T-helper 2 cell treated with Interferon-gamma antibody and Interleukin-4, amounts not matched to agents 5 μg/mL and 100 μg/mL, for 36 hours (primary cell): ENCODE measurements around the gene IGSF1.

ENCODE experiments used
- DNase-seq: peaks from one replicate; pipeline ENCODE4 v3.0.0; 2021; ENCODE audit warnings: low spot score
- H3K27ac Mint-ChIP-seq: one replicate; pipeline ENCODE4 v1.8.0; 2021; ENCODE audit warnings: mild to moderate bottlenecking, mixed read lengths
- H3K27me3 Mint-ChIP-seq: one replicate; pipeline ENCODE4 v1.8.0; 2021; ENCODE audit warnings: low read depth, mixed read lengths
- H3K36me3 Mint-ChIP-seq: one replicate; pipeline ENCODE4 v1.8.0; 2021; ENCODE audit warnings: low read depth, mixed read lengths
- H3K4me1 Mint-ChIP-seq: one replicate; pipeline ENCODE4 v1.8.0; 2021; ENCODE audit warnings: low read depth, mixed read lengths
- H3K4me3 Mint-ChIP-seq: one replicate; pipeline ENCODE4 v1.8.0; 2022; ENCODE audit warnings: mild to moderate bottlenecking, moderate library complexity, mixed read lengths
- H3K9me3 Mint-ChIP-seq: one replicate; pipeline ENCODE4 v1.8.0; 2021; ENCODE audit warnings: mixed read lengths

The IGSF1 gene

DNA sequence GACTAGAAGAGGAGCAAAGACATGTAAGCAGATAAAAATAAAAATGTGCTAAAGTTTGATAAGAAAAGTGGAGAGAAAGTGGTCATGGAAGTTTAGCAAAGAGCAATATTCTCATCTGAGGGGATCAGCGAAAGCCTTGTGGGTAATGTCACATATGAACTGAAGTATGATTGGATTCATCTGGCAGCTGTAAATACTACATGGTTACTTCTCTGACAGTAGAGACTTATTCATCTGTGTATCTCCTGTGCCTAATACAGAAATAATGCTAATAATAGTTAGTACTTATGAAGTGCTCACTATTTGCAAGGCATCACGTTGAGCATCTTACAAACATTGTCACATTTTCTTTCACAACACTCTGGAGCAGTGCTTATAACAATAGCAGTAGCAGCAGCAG is 8.9 kb upstream of the IGSF1 start:
- no peaks in the 10 kb centered on the region for H3K4me1 Mint-ChIP-seq
- H3K4me3 Mint-ChIP-seq, result no peak overlapping the region
- no peak for DNase-seq
- peaks cover 4% of the 10 kb centered on the region for H3K27me3 Mint-ChIP-seq
- H3K9me3 Mint-ChIP-seq, result no peaks in the 10 kb centered on the region
- H3K27ac Mint-ChIP-seq, result no peak overlapping the region
- no peaks in the 10 kb centered on the region for H3K36me3 Mint-ChIP-seq

DNA sequence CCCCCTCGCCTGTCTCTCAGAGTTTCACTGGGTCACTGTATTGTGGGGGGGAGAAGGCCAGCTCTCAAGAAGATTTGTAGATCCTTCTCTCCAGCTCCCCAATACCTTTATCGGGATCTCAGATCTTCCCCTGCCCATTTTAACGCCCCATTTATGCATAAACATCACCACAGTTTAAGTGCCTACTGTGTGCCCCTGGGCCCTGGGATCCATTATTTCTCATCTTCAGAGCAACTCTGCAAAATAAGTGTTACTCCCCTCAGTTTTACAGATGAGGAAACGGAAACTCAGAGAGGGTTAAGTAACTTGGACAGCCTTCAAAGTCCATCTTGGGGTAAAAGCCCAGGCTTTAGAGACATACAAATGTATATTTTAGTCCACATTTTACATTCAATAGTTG is 421 bp upstream of the IGSF1 start:
- Mint-ChIP-seq H3K4me3 (no peak overlapping the region), H3K27me3 (peaks cover 16% of the 10 kb centered on the region), H3K36me3 (no peaks in the 10 kb centered on the region), H3K4me1 (no peaks in the 10 kb centered on the region), H3K27ac (no peak overlapping the region), H3K9me3 (no peaks in the 10 kb centered on the region)
- DNase-seq, result no peak

DNA sequence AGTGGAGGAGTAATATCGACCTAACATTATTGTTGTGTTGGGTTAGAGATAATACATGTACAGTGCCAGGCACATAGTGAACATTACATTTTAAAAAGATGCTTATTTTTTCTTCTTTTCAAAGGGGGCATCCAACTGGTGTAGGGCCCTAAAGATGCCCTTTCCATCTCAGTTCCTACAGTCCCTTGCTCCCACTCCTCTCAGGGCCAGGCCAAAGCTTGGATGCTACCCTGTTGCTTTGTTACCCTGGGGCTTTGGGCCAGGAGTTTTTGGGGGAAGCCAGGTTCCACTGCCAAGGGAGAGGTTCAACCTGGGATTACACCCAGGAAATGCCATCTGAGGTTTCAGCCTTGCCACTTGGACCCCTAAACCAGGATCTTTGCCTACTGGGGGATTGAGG is 918 bp downstream of the IGSF1 start:
- Mint-ChIP-seq H3K27ac (no peak overlapping the region), H3K4me1 (no peaks in the 10 kb centered on the region), H3K9me3 (no peaks in the 10 kb centered on the region), H3K27me3 (peaks cover 13% of the 10 kb centered on the region), H3K4me3 (no peak overlapping the region), H3K36me3 (no peaks in the 10 kb centered on the region)
- no peak for DNase-seq

DNA sequence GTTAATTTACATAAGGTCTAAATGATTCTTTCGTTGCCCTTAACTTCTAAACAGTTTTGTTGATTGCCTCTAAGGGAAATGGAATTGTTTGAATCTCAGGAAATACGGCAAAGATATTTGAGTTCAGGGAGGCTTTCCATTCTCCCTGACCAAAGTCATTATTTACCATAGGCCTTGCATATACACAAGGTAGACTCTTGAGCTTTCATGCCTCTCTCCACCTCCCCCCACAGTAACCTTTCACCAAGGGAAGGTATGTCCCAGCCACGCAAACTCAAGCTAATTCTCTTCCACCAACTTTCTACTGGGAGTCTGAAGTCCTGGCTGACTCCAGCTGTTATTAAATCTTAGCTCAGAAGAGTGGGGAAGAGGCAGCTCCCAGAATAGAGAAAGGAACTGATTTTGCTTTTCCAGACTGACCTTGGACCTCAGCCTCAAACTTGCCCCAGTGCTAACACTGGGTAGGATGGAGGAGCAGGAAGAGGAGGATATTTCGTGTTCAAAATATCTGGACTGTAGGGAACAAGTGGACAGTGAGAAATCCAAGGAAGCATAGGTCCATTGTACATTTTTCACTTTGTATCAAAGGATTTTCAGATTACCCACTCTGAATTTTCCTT is 1.4 kb downstream of the IGSF1 start:
- H3K9me3 Mint-ChIP-seq, result no peaks in the 10 kb centered on the region
- no peaks in the 10 kb centered on the region for H3K4me1 Mint-ChIP-seq
- no peak overlapping the region for H3K27ac Mint-ChIP-seq
- no peak for DNase-seq
- H3K4me3 Mint-ChIP-seq, result no peak overlapping the region
- H3K36me3 Mint-ChIP-seq, result no peaks in the 10 kb centered on the region
- peaks cover 13% of the 10 kb centered on the region for H3K27me3 Mint-ChIP-seq

DNA sequence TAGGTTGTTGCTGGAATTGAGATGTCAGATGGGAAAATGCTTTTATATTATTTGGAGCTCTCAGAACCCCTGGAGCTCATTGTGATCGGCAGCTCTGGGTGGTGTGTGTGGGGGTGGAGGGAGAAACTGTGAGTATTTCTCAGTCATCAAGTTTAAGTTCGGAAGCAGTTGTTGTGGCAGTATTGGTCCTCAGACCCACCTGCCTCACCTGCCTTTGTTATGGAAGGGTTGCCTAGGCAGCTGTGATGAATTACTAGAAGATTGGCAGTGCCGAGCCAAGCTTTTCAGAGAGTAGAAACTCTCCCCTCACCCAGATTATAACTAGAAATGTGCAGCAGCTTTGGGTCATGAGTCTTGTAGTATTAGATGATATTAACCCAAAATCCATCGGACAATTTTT is 9.5 kb downstream of the IGSF1 start:
- no peaks in the 10 kb centered on the region for H3K27me3 Mint-ChIP-seq

DNA sequence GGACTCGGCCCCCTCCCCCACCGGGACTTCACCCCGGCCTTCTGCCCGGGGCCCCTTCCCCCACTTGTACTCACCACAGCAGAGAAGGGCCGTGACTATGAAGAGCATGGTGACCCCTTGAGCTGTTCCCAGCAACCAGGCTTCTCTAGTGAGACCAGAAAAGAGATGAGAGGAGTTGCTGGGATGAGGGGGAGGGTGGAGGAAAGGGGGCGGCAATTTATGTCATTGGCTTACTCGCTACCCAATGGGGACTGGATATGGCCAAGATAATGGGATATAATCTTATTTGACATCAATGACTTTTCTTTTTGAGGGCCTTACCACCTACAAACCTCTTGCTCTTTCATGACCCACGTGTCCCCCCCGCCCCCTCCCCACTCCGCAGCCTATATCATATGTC is 9.9 kb downstream of the IGSF1 start:
- no peak overlapping the region for H3K4me3 Mint-ChIP-seq
- no peaks in the 10 kb centered on the region for H3K9me3 Mint-ChIP-seq
- no peaks in the 10 kb centered on the region for H3K36me3 Mint-ChIP-seq
- no peak for DNase-seq
- H3K27me3 Mint-ChIP-seq, result no peaks in the 10 kb centered on the region
- H3K27ac Mint-ChIP-seq, result no peak overlapping the region
- no peaks in the 10 kb centered on the region for H3K4me1 Mint-ChIP-seq

More for the DNA sequence above, 9.5 kb downstream of the IGSF1 start:
- DNase-seq, result no peak
- Mint-ChIP-seq H3K27ac (no peak overlapping the region), H3K9me3 (no peaks in the 10 kb centered on the region), H3K4me3 (no peak overlapping the region), H3K36me3 (no peaks in the 10 kb centered on the region), H3K4me1 (no peaks in the 10 kb centered on the region)

DNA sequence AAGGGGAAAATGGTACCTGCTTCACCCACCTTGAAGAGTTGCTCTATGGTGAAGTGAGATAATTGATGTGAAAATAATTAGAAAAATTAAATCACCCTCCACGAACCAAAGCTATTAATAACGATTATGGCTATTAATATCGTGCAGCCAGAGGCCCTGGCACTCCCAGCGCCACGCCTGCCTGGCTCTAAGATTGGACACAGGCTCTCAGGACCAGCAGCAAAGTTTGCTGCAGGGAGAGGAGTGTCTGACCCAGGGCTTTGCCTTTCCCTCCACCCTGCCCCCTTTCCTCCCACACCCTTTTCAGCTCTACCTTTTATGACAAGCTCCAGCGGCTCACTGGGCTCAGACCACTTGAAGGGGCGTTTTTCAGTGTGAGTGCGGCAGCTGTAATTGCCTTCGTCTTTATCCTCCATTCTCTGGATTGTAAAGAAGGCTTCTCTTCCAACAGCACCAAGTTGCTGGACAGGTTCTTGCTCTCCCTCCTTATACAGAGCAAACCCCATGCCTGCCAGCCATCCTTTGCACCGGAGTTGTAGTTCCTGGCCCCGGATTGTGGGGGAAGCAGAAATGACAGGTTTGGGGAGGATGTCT is 11.5 kb downstream of the IGSF1 start:
- DNase-seq, result no peak
- Mint-ChIP-seq H3K36me3 (no peaks in the 10 kb centered on the region), H3K4me1 (no peaks in the 10 kb centered on the region), H3K27me3 (no peaks in the 10 kb centered on the region), H3K9me3 (no peaks in the 10 kb centered on the region), H3K27ac (no peak overlapping the region), H3K4me3 (no peak overlapping the region)

DNA sequence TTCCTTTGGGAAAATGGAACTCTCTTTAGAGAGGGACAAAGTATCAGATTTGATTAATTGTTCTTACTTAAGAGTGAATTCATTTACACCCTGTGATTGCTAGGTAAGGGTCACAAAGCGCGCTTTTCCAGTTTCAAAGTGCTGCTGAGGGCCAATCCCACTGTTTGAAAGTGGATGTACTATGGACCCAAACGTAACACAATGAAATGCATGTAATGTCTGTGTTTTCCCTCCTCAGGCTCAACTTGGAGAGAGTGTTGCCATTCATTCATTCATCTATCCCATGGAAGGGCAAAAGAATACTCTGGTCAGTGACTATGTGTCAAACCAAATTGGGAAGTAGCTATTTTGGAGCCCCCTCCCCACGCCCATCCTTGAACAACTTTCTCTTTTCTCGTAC is 16.1 kb downstream of the IGSF1 start:
- no peaks in the 10 kb centered on the region for H3K36me3 Mint-ChIP-seq
- no peak for DNase-seq
- no peak overlapping the region for H3K27ac Mint-ChIP-seq
- no peaks in the 10 kb centered on the region for H3K27me3 Mint-ChIP-seq
- no peaks in the 10 kb centered on the region for H3K4me1 Mint-ChIP-seq
- no peak overlapping the region for H3K4me3 Mint-ChIP-seq
- H3K9me3 Mint-ChIP-seq, result no peaks in the 10 kb centered on the region

DNA sequence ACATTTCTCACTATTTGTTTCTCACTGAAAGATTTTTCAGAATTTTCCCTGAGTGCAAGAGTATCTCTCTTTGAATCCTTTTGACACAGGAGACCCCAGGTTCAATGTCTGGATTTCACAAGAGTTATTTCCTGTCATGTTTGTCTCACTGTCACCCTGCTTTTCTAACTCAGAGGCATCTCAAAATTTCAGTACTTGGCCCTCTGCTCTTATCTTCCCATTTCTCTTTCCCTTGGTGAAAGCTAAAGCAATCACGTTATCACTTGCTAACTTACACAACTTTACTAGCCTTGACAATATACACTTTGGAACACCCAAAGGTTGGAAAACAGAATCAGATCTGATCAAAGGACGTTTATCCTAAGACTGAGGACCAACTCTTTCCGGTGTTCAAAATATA is 17.3 kb downstream of the IGSF1 start:
- Mint-ChIP-seq H3K4me3 (no peak overlapping the region), H3K27ac (no peak overlapping the region), H3K27me3 (no peaks in the 10 kb centered on the region), H3K9me3 (no peaks in the 10 kb centered on the region), H3K36me3 (no peaks in the 10 kb centered on the region), H3K4me1 (no peaks in the 10 kb centered on the region)
- DNase-seq, result no peak

DNA sequence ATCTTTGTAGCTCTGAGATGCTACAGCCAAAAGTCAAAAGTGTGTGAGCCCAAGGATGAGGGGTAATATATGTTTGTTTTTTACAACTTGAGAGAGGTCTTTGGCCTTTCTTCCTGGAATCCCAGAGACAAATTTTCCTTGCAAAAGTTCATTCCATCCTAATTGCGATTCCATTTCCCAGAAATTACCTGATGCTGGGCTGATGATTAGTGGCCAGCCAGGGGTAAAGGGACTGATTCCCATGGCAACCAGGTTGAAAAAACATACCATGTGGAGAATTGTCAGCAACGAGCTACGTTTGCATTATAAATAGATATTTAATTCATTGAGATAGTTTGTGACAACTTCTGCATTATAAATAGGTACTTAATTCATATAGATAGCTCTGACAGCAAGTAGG is 17.8 kb downstream of the IGSF1 start:
- H3K4me3 Mint-ChIP-seq, result no peak overlapping the region
- H3K27ac Mint-ChIP-seq, result no peak overlapping the region
- no peaks in the 10 kb centered on the region for H3K36me3 Mint-ChIP-seq
- no peaks in the 10 kb centered on the region for H3K4me1 Mint-ChIP-seq
- DNase-seq, result no peak
- H3K27me3 Mint-ChIP-seq, result no peaks in the 10 kb centered on the region
- no peaks in the 10 kb centered on the region for H3K9me3 Mint-ChIP-seq

DNA sequence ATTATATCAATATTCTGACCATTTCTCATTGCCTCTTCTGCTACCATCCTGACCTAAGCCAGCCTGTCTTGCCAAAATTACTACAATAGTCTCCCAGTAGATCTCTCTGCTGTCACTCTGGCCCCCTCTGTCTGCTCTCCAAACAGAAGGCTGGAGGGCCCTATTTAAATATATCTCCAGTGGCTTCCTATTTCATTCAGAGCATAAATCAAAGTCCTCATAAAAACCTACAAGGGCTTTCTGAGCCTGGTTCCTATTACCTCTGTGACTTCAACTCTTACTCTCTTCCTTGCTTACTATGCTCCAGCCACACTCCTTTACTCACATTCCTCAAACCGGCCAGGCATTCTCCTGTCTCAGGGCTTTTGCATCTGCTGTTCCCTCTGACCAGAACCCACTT is 19.0 kb downstream of the IGSF1 start:
- Mint-ChIP-seq H3K36me3 (no peaks in the 10 kb centered on the region), H3K4me1 (no peaks in the 10 kb centered on the region), H3K27ac (no peak overlapping the region), H3K27me3 (no peaks in the 10 kb centered on the region), H3K9me3 (no peaks in the 10 kb centered on the region), H3K4me3 (no peak overlapping the region)
- DNase-seq, result no peak

DNA sequence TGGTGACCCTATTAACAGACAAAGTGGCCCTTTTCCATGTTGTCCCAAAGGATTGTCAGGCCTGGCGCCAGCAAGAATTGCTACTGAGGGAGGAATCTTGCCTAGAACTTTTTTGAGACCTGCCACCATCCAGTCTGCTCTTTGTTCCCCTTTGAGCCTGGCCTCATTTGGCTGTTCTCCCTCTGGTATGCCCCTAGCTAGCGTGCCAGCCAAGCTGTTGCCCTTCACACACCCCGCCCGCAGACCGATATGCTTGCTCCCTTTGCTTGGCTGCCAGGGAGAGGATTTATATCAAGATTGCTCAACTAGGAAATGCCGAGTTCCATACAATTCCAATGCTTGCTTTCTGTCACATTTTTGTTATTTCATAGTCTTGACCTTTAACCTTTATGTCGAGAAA is 24.4 kb downstream of the IGSF1 start:
- Mint-ChIP-seq H3K36me3 (no peaks in the 10 kb centered on the region), H3K27me3 (no peaks in the 10 kb centered on the region), H3K9me3 (no peaks in the 10 kb centered on the region), H3K27ac (no peak overlapping the region), H3K4me3 (no peak overlapping the region), H3K4me1 (peaks cover 5% of the 10 kb centered on the region)
- DNase-seq, result no peak

DNA sequence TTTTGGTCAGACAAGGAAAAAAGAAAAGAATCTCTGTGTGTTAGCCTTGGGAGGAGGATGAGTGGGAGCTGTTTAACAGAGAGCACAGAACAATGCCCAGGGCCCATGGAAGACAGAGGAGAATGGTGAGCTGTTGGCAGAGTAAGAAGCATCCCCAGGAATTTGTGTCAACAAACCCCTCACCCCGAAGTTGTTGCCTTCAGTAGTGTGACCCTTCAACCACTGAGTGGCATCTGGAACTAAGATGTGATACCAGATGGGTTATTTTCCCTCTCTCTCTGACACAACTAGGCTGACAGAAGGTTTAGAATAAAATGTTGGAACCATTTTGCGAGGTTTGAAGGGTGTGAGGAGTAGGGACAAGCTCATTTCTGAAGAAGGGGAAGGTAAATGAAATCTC is 25.1 kb downstream of the IGSF1 start:
- H3K4me3 Mint-ChIP-seq, result no peak overlapping the region
- H3K4me1 Mint-ChIP-seq, result peaks cover 5% of the 10 kb centered on the region
- no peaks in the 10 kb centered on the region for H3K27me3 Mint-ChIP-seq
- no peak for DNase-seq
- no peak overlapping the region for H3K27ac Mint-ChIP-seq
- no peaks in the 10 kb centered on the region for H3K36me3 Mint-ChIP-seq
- H3K9me3 Mint-ChIP-seq, result no peaks in the 10 kb centered on the region

DNA sequence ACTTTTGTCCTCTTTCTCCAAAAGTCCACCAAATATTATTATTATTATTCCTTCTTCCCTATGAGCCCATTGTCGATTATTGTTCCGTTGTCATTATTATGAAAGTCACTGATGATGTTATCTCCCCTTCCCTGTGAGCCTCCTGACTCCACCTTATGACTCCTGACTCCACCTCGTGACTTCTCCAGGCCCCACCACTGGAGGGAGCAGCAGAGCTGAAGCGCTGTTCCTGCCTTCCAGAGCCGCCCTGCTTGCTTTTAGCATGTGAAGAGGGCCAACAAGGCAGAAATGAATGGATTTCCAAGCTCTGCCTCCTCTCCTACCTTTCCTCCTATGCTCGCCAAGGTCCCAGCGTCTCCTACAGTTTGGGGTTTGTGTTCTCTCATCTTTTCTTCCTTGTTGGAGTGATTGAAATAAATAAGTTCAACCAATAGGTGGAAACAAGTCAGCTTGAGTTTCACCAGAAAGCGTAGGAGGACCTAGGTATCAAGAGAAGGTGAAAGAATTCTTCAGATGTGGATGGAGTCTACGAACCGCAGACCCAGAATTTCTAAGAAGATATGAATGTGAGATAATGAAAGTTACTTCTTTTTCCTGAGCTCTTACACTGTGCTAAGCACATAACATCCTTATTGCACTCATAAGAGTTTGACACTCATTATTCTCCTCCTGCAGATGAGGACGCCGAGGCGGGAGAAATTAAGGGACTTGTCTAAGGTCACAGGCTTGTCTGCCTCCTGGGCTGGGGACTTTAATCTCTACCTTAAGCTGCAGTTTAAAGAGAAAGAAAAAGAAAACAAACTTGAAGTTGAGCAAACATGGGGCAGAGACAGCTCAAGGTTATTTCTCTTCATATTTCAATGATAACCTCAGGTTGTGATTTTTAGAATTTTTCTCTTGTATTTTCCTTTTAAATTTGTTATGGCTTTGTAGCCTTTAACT is 26.1 kb downstream of the IGSF1 start:
- no peaks in the 10 kb centered on the region for H3K36me3 Mint-ChIP-seq
- peak; percentile 4 for DNase-seq
- H3K4me3 Mint-ChIP-seq, result peak overlapping the region; percentile 24
- H3K9me3 Mint-ChIP-seq, result no peaks in the 10 kb centered on the region
- H3K4me1 Mint-ChIP-seq, result peaks cover 5% of the 10 kb centered on the region
- no peaks in the 10 kb centered on the region for H3K27me3 Mint-ChIP-seq
- H3K27ac Mint-ChIP-seq, result no peak overlapping the region
